Stimulated activated CD4-positive, alpha-beta T cell treated with anti-CD3 and anti-CD28 coated beads, Interleukin-15, amount 100 ng/mL, for 48 hours (primary cell): ENCODE results near the gene CRYGN.

Experiments used
- DNase-seq, 2 donors: peaks; one replicate each; pipeline ENCODE4 v3.0.0-alpha.2; 2020; ENCODE audit warnings: low read depth in 2 of 2

CRYGN gene

GRCh38 chr7:151439855-151440798 lies at the start of gene CRYGN:
Gene CRYGN, minus strand, starts transcription at chr7:151440141. Its CDS starts 224 bp downstream, at chr7:151439917.
- no peak for DNase-seq

GRCh38 chr7:151489498-151489897 lies 49.6 kb upstream of the CRYGN start:
- no peak for DNase-seq

GRCh38 chr7:151488096-151488495 lies 48.2 kb upstream of the CRYGN start:
- DNase-seq: no peak

- DNase-seq: no peak
These were observed 47.3 kb upstream of the CRYGN start for GRCh38 chr7:151487228-151487627.

- no peak for DNase-seq
These were observed 46.1 kb upstream of the CRYGN start for GRCh38 chr7:151486074-151486473.

- peak in 1 of 2 donors; percentile 31 for DNase-seq
These were observed 45.2 kb upstream of the CRYGN start for GRCh38 chr7:151484971-151485707.

- DNase-seq: no peak
These were observed 43.7 kb upstream of the CRYGN start for GRCh38 chr7:151483711-151483983.

- no peak for DNase-seq
These were observed 43.2 kb upstream of the CRYGN start for GRCh38 chr7:151482883-151483710.

GRCh38 chr7:151481650-151482505 lies 41.9 kb upstream of the CRYGN start:
- no peak for DNase-seq

GRCh38 chr7:151477867-151478266 lies 37.9 kb upstream of the CRYGN start:
- no peak for DNase-seq

- no peak for DNase-seq
These were observed 32.9 kb upstream of the CRYGN start for GRCh38 chr7:151472644-151473380.

GRCh38 chr7:151470711-151471110 lies 30.8 kb upstream of the CRYGN start:
- DNase-seq: no peak

GRCh38 chr7:151469281-151469680 lies 29.3 kb upstream of the CRYGN start:
- DNase-seq: no peak

- no peak for DNase-seq
These were observed 28.5 kb upstream of the CRYGN start for GRCh38 chr7:151468217-151469018.

- DNase-seq: no peak
These were observed 25.2 kb upstream of the CRYGN start for GRCh38 chr7:151465169-151465568.

GRCh38 chr7:151462306-151462779 lies 22.4 kb upstream of the CRYGN start:
- no peak for DNase-seq

- no peak for DNase-seq
These were observed 21.9 kb upstream of the CRYGN start for GRCh38 chr7:151461942-151462230.

GRCh38 chr7:151461096-151461941 lies 21.4 kb upstream of the CRYGN start:
- DNase-seq: no peak

GRCh38 chr7:151460474-151460855 lies 20.5 kb upstream of the CRYGN start:
- DNase-seq: no peak
